Measurements from ENCODE around the gene ZNF428. TPM values are rescaled to one million over a fixed set of nuclear protein-coding genes. Genes with fewer than 3 reads are reported as not detected.
A peak's percentile ranks its signal among the peaks of the same experiment; 100 is the strongest.

The ZNF428 gene
- total RNA-seq, 4 donors from 2014 or later: 3.0 to 17.1 (median 15.1) TPM

DNA sequence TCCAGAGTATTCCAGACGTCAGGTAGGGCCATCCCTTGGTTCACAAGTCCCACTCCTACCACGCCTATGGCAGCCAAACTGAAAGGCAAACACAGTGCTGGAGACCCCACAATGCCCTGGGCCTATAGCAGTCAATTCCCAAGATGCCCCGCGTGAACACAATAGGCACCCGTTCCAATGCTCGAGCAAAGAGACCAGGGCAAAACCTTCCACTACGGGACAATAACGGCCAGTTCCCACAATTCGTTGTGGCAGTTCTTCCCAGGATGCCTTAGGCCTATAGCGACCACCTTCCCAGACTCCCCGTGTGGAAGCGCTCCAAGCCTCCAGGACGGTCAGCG, 538 bp downstream of the ZNF428 start:
- Histone ChIP-seq H3K4me3 (peak overlapping the region; percentile 65 to 91 (median 70)), H3K27me3 (no peaks in the 10 kb centered on the region), H3K9me3 (no peaks in the 10 kb centered on the region), H3K4me1 (peaks cover 0 to 13% (median 11%) of the 10 kb centered on the region in 4 donors), H3K27ac (peak overlapping the region; percentile 88 to 98 (median 94)), H3K36me3 (no peaks in the 10 kb centered on the region)
- in situ Hi-C loops (cut with MboI; ENCODE audit: low pct_ligation_motif_present in 1 of 4, low pct_unique_long_range_greater_than_20kb in 1 of 4, low sequenced_read_pairs in 3 of 4) (no loop called here), intact Hi-C loops (cut with DNase I; ENCODE audit: low total_unique reads) (no loop called here)
- WGBS, 2 donors (ENCODE audit: low coverage in 1 of 2): 1% methylated on average over 10 of the region's 14 CpGs; no CpG with 5 or more reads in 1 of the 2 donors
- TF ChIP-seq POLR2AphosphoS5 (IDR thresholded peaks at IDR 0.05) (no peak), CTCF (IDR thresholded peaks at IDR 0.05) (no peak), EP300 (IDR thresholded peaks at IDR 0.05; ENCODE audit: low read depth) (no peak), POLR2A (IDR thresholded peaks at IDR 0.05) (no peak)
- no peak for DNase-seq

GRCh38 chr19:43616954-43617353, 2.5 kb downstream of the ZNF428 start:
- no peaks in the 10 kb centered on the region for H3K36me3 ChIP-seq
- H3K9me3 ChIP-seq: no peaks in the 10 kb centered on the region
- no peak overlapping the region for H3K4me3 ChIP-seq
- TF ChIP-seq EP300 (IDR thresholded peaks at IDR 0.05; ENCODE audit: low read depth) (no peak), CTCF (IDR thresholded peaks at IDR 0.05) (no peak), POLR2AphosphoS5 (IDR thresholded peaks at IDR 0.05) (no peak), POLR2A (IDR thresholded peaks at IDR 0.05) (no peak)
- DNase-seq: no peak
- intact Hi-C loops (cut with DNase I; ENCODE audit: low total_unique reads) (no loop called here), in situ Hi-C loops (cut with MboI; ENCODE audit: low pct_ligation_motif_present in 1 of 4, low pct_unique_long_range_greater_than_20kb in 1 of 4, low sequenced_read_pairs in 3 of 4) (no loop called here)
- 93 to 94% methylated on average over 4 to 6 of the region's 6 CpGs for WGBS, 2 donors (ENCODE audit: low coverage in 1 of 2)
- no peak overlapping the region for H3K27ac ChIP-seq
- no peaks in the 10 kb centered on the region for H3K27me3 ChIP-seq
- H3K4me1 ChIP-seq: peaks cover 0 to 13% (median 11%) of the 10 kb centered on the region in 4 donors

- H3K36me3 ChIP-seq: no peaks in the 10 kb centered on the region
- intact Hi-C loops (cut with DNase I; ENCODE audit: low total_unique reads) (no loop called here), in situ Hi-C loops (cut with MboI; ENCODE audit: low pct_ligation_motif_present in 1 of 4, low pct_unique_long_range_greater_than_20kb in 1 of 4, low sequenced_read_pairs in 3 of 4) (no loop called here)
- no peak overlapping the region for H3K4me3 ChIP-seq
- H3K27ac ChIP-seq: no peak overlapping the region
- H3K4me1 ChIP-seq: peaks cover 0 to 13% (median 11%) of the 10 kb centered on the region in 4 donors
- H3K9me3 ChIP-seq: no peaks in the 10 kb centered on the region
- H3K27me3 ChIP-seq: no peaks in the 10 kb centered on the region
- TF ChIP-seq POLR2AphosphoS5 (IDR thresholded peaks at IDR 0.05) (no peak), EP300 (IDR thresholded peaks at IDR 0.05; ENCODE audit: low read depth) (no peak), CTCF (IDR thresholded peaks at IDR 0.05) (no peak), POLR2A (IDR thresholded peaks at IDR 0.05) (no peak)
- WGBS, 2 donors (ENCODE audit: low coverage in 1 of 2): 96% methylated on average over 1 of the region's 1 CpG; no CpG with 5 or more reads in 1 of the 2 donors
- no peak for DNase-seq
Measured at GRCh38 chr19:43616306-43616705, 3.1 kb downstream of the ZNF428 start.

DNA sequence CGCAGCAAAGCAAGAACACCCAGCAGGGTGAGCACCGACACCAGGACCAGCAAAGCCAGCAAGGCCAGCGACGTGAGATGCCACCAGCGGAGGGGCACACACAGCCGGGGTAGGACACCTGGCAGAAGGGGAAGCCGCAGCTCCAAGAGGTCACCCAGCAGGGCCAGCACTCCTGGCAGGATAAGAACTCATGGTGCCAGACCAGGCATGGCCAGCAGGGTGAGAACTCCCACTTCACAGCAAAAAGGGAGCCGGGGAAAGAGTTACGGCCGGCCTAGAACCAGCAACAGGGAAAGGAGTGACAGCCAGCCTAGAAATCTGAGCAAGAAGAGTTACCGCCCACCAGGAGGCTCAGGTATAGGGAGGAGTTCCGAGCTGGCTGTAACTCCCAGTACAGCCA, 7.1 kb downstream of the ZNF428 start:
- in situ Hi-C loops (cut with MboI; ENCODE audit: low pct_ligation_motif_present in 1 of 4, low pct_unique_long_range_greater_than_20kb in 1 of 4, low sequenced_read_pairs in 3 of 4): no loop called here
- intact Hi-C loops (cut with DNase I; ENCODE audit: low total_unique reads): no loop called here
- H3K36me3 ChIP-seq: no peaks in the 10 kb centered on the region
- H3K27me3 ChIP-seq: no peaks in the 10 kb centered on the region
- no peaks in the 10 kb centered on the region for H3K4me1 ChIP-seq
- WGBS, 2 donors (ENCODE audit: low coverage in 1 of 2): 97% methylated on average over 12 of the region's 12 CpGs; no CpG with 5 or more reads in 1 of the 2 donors
- no peak overlapping the region for H3K4me3 ChIP-seq
- DNase-seq: no peak
- TF ChIP-seq POLR2AphosphoS5 (IDR thresholded peaks at IDR 0.05) (no peak), EP300 (IDR thresholded peaks at IDR 0.05; ENCODE audit: low read depth) (no peak), POLR2A (IDR thresholded peaks at IDR 0.05) (no peak)
- H3K27ac ChIP-seq: no peak overlapping the region
- H3K9me3 ChIP-seq: no peaks in the 10 kb centered on the region

DNA sequence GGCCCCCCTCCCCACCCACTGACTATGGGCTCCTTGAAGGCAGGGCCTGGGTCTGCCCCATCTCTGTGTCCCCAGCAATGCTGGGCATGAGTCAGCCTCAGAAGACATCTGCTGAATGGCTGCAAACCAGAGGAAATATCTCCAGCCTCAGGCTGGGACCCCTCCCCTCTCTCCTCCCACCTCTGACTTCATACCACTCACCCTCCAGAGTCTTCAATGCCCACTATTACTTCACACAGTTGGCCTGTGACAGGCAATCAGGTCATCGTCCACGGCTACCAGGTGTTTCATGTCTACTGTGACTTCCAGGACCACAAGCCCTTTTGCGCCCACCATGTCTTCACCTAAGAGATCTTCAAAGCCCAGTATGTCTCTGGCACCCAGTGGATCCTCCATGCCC, 7.6 kb downstream of the ZNF428 start, which contains the start of gene SRRM5:
Gene SRRM5 (plus strand): TSS at position 301 of the 400 bp plus-strand sequence. CDS start 34 bp downstream, at position 335.
- no peaks in the 10 kb centered on the region for H3K4me1 ChIP-seq
- H3K9me3 ChIP-seq: no peaks in the 10 kb centered on the region
- no peak within 1 kb of the TSS for H3K4me3 ChIP-seq
- H3K27ac ChIP-seq: no peak within 1 kb of the TSS
- TF ChIP-seq POLR2AphosphoS5 (IDR thresholded peaks at IDR 0.05) (no peak), EP300 (IDR thresholded peaks at IDR 0.05; ENCODE audit: low read depth) (no peak), POLR2A (IDR thresholded peaks at IDR 0.05) (no peak), CTCF (IDR thresholded peaks at IDR 0.05) (no peak)
- 96 to 100% methylated on average over 3 of the region's 3 CpGs for WGBS, 2 donors (ENCODE audit: low coverage in 1 of 2)
- in situ Hi-C loops (cut with MboI; ENCODE audit: low pct_ligation_motif_present in 1 of 4, low pct_unique_long_range_greater_than_20kb in 1 of 4, low sequenced_read_pairs in 3 of 4): no loop called here
- DNase-seq: no peak
- intact Hi-C loops (cut with DNase I; ENCODE audit: low total_unique reads): no loop called here
- no peaks in the 10 kb centered on the region for H3K27me3 ChIP-seq
- no peaks in the 10 kb centered on the region for H3K36me3 ChIP-seq

Measured in transverse colon (tissue), 4 donors.